HepG2 (cell line): Measurements from ENCODE around the gene ZC2HC1B. TPM values are rescaled to one million over a fixed set of nuclear protein-coding genes. Genes with fewer than 3 reads are reported as not detected.

Source experiments
- ATAC-seq: fragments of 200-7000 bp; cut with Tn5 transposase; 3 replicates; pipeline ENCODE4 v1.9.1; 2020; ENCODE audit warnings: mild to moderate bottlenecking, moderate library complexity
- BruUV-seq: library from RNA; stranded (reverse); fragments of 400-500 nt; replicated peaks from 2 replicates; lab custom pipeline; 2021; lab: Mats Ljungman, UMichigan
- CTCF ChIA-PET: fragments of 300-600 bp; formaldehyde crosslinking; extraction: SDS; loops from one replicate; lab custom pipeline; 2021; ENCODE audit warnings: low total read pairs, inconsistent platforms, low intra/inter-chr PET ratio; lab: Yijun Ruan, JAX
- POLR2A ChIA-PET: fragments of 350-600 bp; sonication (Branson Sonifier 250); formaldehyde crosslinking; loops from one replicate; lab custom pipeline; 2020; ENCODE audit warnings: antibody characterized with exemption, inconsistent platforms; lab: Yijun Ruan, JAX
- DNase-seq: peaks from one replicate; pipeline ENCODE4 v3.0.0-alpha.2; 2015; ENCODE audit warnings: low spot score
- FAIRE-seq: peaks from 3 replicates; lab custom pipeline; 2011; peaks lifted over from hg19 to GRCh38; lab: Jason Lieb, UNC
- H2AFZ ChIP-seq: one replicate; pipeline ENCODE4 v1.6.1; 2011; ENCODE audit warnings: low read length, inconsistent platforms
- H3K27ac ChIP-seq: fragments of 300-600 bp; 3 replicates; pipeline ENCODE4 v1.8.0; 2011; ENCODE audit warnings: mixed run types, mild to moderate bottlenecking, mixed read lengths, low read length, inconsistent platforms; ENCODE audit not compliant: insufficient read depth; ENCODE audit errors: extremely low read length
- H3K27me3 ChIP-seq, 2 experiments: fragments of 200-600 bp in 1 of 2; 2 replicates in 1 of 2; 3 replicates in 1 of 2; pipeline versions ENCODE4 v1.6.0 to v1.8.0; 2011; ENCODE audit warnings: low read length in 2 of 2, mild to moderate bottlenecking in 2 of 2, moderate library complexity in 2 of 2, inconsistent platforms in 1 of 2; ENCODE audit not compliant: insufficient read depth in 2 of 2, control insufficient read depth in 1 of 2
- H3K36me3 ChIP-seq, 2 experiments: fragments of 200-600 bp in 1 of 2; replicated peaks in 1 of 2; 2 replicates in 1 of 2; 3 replicates in 1 of 2; pipeline versions ENCODE4 v1.5.1 to v1.8.0; 2011; ENCODE audit warnings: low read length in 2 of 2, inconsistent platforms in 1 of 2; ENCODE audit not compliant: insufficient read depth in 2 of 2, control insufficient read depth in 1 of 2
- H3K4me1 ChIP-seq: 2 replicates; pipeline ENCODE4 v1.5.1; 2012; ENCODE audit warnings: low read length, inconsistent platforms; ENCODE audit not compliant: insufficient read depth
- H3K4me2 ChIP-seq: 2 replicates; pipeline ENCODE4 v1.6.0; 2011; ENCODE audit warnings: low read depth, low read length, inconsistent platforms
- H3K4me3 ChIP-seq, 3 experiments: fragments of 200-600 bp in 1 of 3; sonication (generic), shearing (Covaris generic) in 1 of 3; replicated peaks in 1 of 3; 2 replicates each; pipeline ENCODE4 v1.5.1; 2011 to 2016; ENCODE audit warnings: low read length in 3 of 3, inconsistent platforms in 2 of 3, low read depth in 2 of 3, mild to moderate bottlenecking in 2 of 3, control low read depth in 1 of 3, mixed read lengths in 1 of 3; ENCODE audit not compliant: insufficient read depth in 1 of 3
- H3K79me2 ChIP-seq: one replicate; pipeline ENCODE4 v1.6.1; 2011; ENCODE audit warnings: low read length, inconsistent platforms; ENCODE audit not compliant: insufficient read depth
- H3K9ac ChIP-seq: 2 replicates; pipeline ENCODE4 v1.6.0; 2011; ENCODE audit warnings: mild to moderate bottlenecking, low read depth, low read length, inconsistent platforms; ENCODE audit not compliant: insufficient read depth
- H3K9me3 ChIP-seq: 2 replicates; pipeline ENCODE4 v1.5.1; 2012; ENCODE audit warnings: mild to moderate bottlenecking, low read length
- H4K20me1 ChIP-seq: 2 replicates; pipeline ENCODE4 v1.6.0; 2011; ENCODE audit warnings: inconsistent platforms, mild to moderate bottlenecking, low read length, moderate library complexity; ENCODE audit not compliant: insufficient read depth
- RFX1 ChIP-seq: fragments of 450-650 bp; IDR thresholded peaks from 2 replicates; pipeline ENCODE4 v1.6.1; 2017
- YEATS2 ChIP-seq: sonication (generic); formaldehyde crosslinking; IDR thresholded peaks from 2 replicates; pipeline ENCODE4 v1.4.0; 2020; ENCODE audit warnings: missing genetic modification reagents, borderline replicate concordance
- ZNF263 ChIP-seq: sonication (generic); formaldehyde crosslinking; IDR thresholded peaks from 2 replicates; pipeline ENCODE4 v1.4.0; 2020; ENCODE audit warnings: missing genetic modification reagents
- WGBS: methylation state at CpG from one replicate; pipeline ENCODE4 v1.1.6; 2017; ENCODE audit warnings: low lambda C conversion rate; 5-methylcytosine and 5-hydroxymethylcytosine counted together
- in situ Hi-C: cut with HindIII; loops from 2 replicates; pipeline ENCODE4 v1.10.0; 2017; ENCODE audit warnings: low pct_unique_long_range_greater_than_20kb; ENCODE audit not compliant: extremely low pct_ligation_motif_present
- intact Hi-C: fragments of 100-400 bp; cut with micrococcal nuclease; formaldehyde crosslinking; loops from one replicate; pipeline ENCODE4 v1.10.0; 2022; ENCODE audit not compliant: unreplicated experiment
- polyA plus RNA-seq, 8 experiments: library from polyadenylated mRNA; depleted of rRNA in 3 of 8; stranded (reverse) in 7 of 8; unstranded in 1 of 8; fragments of >200 nt; fragmentation: Illumina TruSeq in 4 of 8; extraction: Trizol in 4 of 8; gene quantifications; 2 replicates each; pipeline versions ENCODE4 v1.2.1 to v1.2.3, GENCODE V29; 2011 to 2016; ENCODE audit warnings: low read depth in 4 of 8, missing spikeins in 1 of 8, mixed read lengths in 1 of 8; ENCODE audit not compliant: insufficient read depth in 1 of 8
- total RNA-seq, 5 experiments: library from RNA; depleted of rRNA; stranded (reverse); fragments of >200 nt; fragmentation: Illumina TruSeq; extraction: Trizol; gene quantifications; 2 replicates each; pipeline ENCODE4 v1.2.3, GENCODE V29; 2016; ENCODE audit warnings: low read depth in 1 of 5
- TF ChIP-seq, protein P1 (sequence below): sonication (generic); formaldehyde crosslinking; IDR thresholded peaks from 2 replicates; pipeline ENCODE4 v1.4.0; 2020; ENCODE audit warnings: missing genetic modification reagents
- TF ChIP-seq, protein P2 (sequence below): sonication (generic); formaldehyde crosslinking; IDR thresholded peaks from 2 replicates; pipeline ENCODE4 v1.4.0; 2020; ENCODE audit warnings: missing genetic modification reagents, borderline replicate concordance

ZC2HC1B gene
- total and polyA plus RNA-seq, 2 of the 13 experiments (the other 11 are each of a cell fraction or from before 2014, with no cell fraction given): not detected

DNA sequence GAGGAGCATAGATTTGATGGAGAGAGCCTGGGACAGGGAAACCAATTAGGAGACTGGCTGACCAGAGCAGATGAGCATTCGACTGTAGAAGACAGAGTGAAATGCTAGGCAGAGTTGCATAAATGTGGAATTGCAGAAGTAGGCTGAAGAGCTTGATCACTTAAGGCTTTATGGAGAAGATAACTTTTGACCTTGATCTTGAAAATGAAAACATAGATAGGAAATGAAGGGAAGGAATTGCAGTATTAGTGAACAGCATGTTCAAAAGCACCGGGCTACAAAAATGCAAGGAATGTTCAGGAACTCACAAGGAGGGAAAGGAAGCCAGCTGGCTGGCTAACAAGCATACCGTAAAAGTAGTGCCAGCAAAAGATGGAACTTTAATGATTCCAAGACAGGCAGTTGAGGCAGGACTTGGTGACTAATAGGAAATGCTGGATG is 41.7 kb upstream of the ZC2HC1B start:
- Histone ChIP-seq H3K79me2 (no peaks in the 10 kb centered on the region), H3K4me3 (no peak overlapping the region), H4K20me1 (no peaks in the 10 kb centered on the region), H3K9ac (no peak overlapping the region), H3K4me2 (no peak overlapping the region), H3K27me3 (no peaks in the 10 kb centered on the region; a peak in 1 of 5 replicates), H3K9me3 (no peaks in the 10 kb centered on the region), H3K36me3 (peaks cover 13 to 15% of the 10 kb centered on the region in 2 experiments; a peak in 4 of 5 replicates), H3K4me1 (no peaks in the 10 kb centered on the region), H2AFZ (no peak overlapping the region), H3K27ac (no peak overlapping the region)
- FAIRE-seq (no peak), DNase-seq (no peak), ATAC-seq (no peak)
- ChIA-PET POLR2A (interaction anchor here (1.6 kb wide), 1 partner anchor 21 kb away, joined by 4 read pairs; the partner anchor contains the start of gene LTV1), CTCF (no interaction called here)
- TF ChIP-seq, protein P1, sequence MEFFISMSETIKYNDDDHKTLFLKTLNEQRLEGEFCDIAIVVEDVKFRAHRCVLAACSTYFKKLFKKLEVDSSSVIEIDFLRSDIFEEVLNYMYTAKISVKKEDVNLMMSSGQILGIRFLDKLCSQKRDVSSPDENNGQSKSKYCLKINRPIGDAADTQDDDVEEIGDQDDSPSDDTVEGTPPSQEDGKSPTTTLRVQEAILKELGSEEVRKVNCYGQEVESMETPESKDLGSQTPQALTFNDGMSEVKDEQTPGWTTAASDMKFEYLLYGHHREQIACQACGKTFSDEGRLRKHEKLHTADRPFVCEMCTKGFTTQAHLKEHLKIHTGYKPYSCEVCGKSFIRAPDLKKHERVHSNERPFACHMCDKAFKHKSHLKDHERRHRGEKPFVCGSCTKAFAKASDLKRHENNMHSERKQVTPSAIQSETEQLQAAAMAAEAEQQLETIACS (CRISPR knock-in tag): no peak
- TF ChIP-seq YEATS2 (no peak), RFX1 (no peak)
- TF ChIP-seq, protein P2, sequence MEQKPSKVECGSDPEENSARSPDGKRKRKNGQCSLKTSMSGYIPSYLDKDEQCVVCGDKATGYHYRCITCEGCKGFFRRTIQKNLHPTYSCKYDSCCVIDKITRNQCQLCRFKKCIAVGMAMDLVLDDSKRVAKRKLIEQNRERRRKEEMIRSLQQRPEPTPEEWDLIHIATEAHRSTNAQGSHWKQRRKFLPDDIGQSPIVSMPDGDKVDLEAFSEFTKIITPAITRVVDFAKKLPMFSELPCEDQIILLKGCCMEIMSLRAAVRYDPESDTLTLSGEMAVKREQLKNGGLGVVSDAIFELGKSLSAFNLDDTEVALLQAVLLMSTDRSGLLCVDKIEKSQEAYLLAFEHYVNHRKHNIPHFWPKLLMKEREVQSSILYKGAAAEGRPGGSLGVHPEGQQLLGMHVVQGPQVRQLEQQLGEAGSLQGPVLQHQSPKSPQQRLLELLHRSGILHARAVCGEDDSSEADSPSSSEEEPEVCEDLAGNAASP (CRISPR knock-in tag): no peak
- in situ Hi-C loops: no loop called here
- intact Hi-C loops: no loop called here
- WGBS: 89% methylated on average over 3 of the region's 3 CpGs
- no TSS peak for BruUV-seq

DNA sequence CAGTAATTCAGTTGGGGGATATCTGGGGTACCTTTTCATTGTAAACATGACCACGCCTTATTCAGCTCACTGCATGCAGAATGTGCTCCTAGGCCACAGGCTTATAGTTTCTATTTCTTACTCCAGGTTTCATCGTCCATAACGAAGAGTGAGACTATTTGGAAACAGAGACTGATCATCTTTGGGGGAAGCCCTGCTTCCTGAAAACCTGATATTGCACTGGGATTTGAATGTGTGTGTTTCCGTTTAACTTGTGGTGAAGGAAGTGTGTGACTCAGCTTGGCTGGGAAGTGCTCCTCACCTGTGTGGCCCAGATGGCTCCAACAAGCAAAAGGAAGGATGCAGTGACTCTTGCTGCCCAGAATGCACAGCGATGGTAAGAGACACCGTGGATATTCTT is 40.7 kb upstream of the ZC2HC1B start:
- ATAC-seq (no peak), FAIRE-seq (no peak), DNase-seq (no peak)
- Histone ChIP-seq H3K9me3 (no peaks in the 10 kb centered on the region), H3K79me2 (no peaks in the 10 kb centered on the region), H3K4me2 (no peak overlapping the region), H3K27me3 (no peaks in the 10 kb centered on the region; a peak in 1 of 5 replicates), H3K36me3 (peaks cover 12 to 15% of the 10 kb centered on the region in 2 experiments; a peak in 4 of 5 replicates), H4K20me1 (no peaks in the 10 kb centered on the region), H3K27ac (no peak overlapping the region), H3K4me1 (no peaks in the 10 kb centered on the region), H3K9ac (no peak overlapping the region), H2AFZ (no peak overlapping the region), H3K4me3 (no peak overlapping the region)
- in situ Hi-C loops: no loop called here
- TF ChIP-seq ZNF263 (CRISPR knock-in tag): no peak
- BruUV-seq: no TSS peak
- intact Hi-C loops: no loop called here
- ChIA-PET CTCF (no interaction called here), POLR2A (interaction anchor here (1.6 kb wide), 1 partner anchor 20 kb away, joined by 4 read pairs; the partner anchor contains the start of gene LTV1)
- WGBS: 94% methylated on average over 6 of the region's 6 CpGs
